ENCODE results near the gene C5orf58.

DNA sequence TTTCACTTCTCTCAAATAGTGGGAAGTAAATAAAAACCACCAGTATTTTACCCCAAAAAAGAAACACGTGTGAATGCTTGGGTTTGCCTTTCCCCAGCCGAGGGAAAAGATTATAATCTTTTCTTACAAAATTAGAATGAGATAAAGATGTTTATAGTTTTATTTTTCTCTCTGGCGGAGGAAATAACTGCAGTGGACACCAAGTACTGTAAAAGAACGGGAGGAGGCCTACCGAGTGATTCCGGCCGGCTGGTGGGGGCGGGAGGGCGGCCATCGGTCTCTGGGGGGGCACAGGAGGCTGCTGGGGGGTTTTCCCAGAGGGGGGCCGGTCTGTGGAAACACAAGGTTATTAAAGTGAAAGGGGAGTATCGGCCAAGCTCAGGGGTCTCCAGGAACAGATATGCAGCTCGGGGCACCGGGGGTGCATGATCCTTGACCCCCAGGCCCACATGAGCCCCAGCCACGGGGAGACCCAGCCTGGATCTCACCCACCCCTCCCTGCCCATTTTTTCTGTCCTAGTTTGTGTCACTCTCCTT is 35.4 kb downstream of the C5orf58 start:
- TF ChIP-seq POLR2AphosphoS5 (IDR thresholded peaks at IDR 0.05; ENCODE audit: low read depth, low read length) (no peak), TAF1 (IDR thresholded peaks at IDR 0.05; ENCODE audit: borderline replicate concordance, low read depth, low read length) (no peak), POLR2A (IDR thresholded peaks at IDR 0.05; ENCODE audit: low read depth, low read length) (no peak)
